HG03066 (cell line): ENCODE measurements around the gene SPSB2.

ENCODE experiments used
- ATAC-seq: cut with Tn5 transposase; IDR thresholded peaks from one replicate; pipeline ENCODE4 v1.9.1; 2021; ENCODE audit warnings: low read depth; ENCODE audit not compliant: unreplicated experiment

SPSB2 gene

DNA sequence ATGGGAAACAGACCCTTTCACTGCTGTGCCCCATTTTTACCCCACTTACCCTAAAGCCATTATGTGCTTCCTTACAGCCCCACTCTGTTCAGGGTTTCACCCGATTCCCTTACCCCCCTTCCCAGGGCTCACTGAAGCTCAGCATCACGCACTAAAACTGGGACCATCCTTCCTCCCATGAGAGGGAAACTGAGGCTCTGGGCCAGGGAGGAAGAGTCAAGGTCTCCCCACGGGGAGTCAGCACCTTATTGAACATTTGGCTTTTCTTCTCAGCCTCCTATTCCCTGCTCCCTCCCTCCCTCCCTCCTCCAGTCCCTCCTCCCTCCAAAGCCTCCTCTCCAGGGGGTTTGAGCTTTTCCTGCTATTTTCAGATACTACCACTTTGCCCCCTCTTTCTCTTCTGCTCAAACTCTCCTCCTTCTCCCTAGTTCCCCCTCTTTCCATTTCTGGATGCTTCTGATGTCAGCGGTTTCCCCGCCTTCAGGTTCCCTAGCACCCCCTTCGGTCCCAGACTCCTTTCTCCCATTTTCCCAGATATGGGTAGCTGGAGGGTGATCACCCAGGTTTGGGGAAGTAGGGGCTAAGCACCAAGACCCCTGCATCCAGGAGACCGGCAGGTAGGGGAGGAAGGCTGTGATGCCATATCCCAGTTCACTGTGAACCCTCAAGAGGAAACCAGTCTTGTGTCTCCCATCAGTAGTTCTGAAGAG lies 50.5 kb downstream of the SPSB2 start:
- no peak for ATAC-seq

DNA sequence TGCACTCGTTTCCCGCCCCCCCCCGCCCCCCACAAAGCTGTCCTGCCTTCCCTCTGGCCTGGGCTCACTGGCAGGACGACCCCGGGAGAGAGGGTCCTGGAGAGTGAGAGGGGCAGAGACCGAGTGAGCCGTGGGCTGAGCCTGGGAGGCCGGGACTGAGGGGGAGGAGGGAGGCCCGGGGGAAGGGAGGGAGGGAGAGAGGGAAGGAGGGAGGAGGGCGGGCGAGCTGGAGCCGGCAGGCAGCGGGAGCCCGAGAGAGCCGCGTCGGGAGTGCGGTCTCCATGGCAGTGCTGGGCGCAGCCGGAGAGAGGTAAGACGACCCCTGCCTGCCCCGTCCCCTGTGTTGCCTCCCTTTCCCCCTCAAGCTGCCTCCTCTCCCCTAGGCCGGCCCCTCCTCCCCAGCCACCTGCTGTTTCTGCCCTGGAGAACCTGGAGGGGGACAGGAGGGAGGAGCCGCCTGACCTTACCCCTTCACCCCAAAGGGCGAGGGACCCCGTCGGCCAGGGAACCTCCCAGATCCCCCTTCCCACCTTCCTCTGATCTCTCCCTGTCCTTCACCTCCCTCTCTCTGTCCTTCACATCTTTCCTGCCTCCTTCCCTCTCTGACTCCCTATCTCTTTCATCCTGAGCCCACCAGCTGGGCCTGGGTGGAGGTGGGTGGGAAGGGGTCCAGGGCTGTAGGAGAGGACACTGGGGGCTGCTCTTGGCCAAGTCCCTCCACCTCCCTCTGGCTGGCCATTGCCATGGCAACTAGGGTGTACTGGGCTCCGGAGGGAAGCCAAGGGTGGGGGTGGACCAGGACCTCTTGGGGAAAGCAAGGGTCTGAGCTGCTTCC lies 51.3 kb downstream of the SPSB2 start, which contains the start of gene GPR162:
Gene GPR162, plus strand, starts transcription at position 231 of the 835 bp plus-strand sequence. CDS start 2,078 bp downstream, outside the sequence.
- no peak for ATAC-seq
